ENCODE data around the gene SEL1L. TPM values are rescaled to one million over a fixed set of nuclear protein-coding genes. Genes with fewer than 3 reads are reported as not detected.

The SEL1L gene
- total and polyA plus RNA-seq, 2 experiments from 2014 or later: 20.6 to 22.6 TPM

DNA sequence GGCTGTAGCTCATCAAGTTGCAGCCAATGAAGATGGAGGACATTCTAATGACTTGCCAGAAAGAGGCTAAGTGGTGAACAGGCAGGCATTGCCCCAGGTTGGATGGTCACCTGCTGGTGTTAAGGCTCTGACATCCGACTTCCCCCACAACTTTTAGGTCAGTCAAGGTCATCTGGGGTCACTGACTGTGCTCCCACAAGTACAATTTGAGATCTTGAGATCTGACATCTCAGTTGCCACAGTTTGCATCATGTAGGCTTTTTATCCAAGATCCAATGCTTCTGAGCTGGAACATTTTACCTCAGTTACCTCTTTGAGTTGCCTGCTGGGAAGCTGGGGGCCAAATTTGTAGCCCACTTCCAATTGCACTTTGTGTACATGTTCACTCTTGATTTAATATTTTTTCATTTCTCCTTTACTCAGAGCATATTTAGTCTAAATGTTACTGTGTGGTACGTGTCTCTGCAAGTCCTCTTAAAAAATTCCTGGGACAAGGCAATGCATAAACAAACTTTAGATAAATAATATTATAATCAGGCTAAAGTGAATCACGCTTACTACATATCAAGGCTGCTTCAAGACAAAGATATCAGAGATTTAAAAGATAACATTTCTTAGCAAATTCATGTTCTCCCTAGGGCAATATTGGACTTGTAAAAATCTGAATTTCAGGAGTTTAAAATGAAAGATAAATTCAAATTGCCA is 61.4 kb downstream of the SEL1L start (continued):
- TF ChIP-seq, protein P1, sequence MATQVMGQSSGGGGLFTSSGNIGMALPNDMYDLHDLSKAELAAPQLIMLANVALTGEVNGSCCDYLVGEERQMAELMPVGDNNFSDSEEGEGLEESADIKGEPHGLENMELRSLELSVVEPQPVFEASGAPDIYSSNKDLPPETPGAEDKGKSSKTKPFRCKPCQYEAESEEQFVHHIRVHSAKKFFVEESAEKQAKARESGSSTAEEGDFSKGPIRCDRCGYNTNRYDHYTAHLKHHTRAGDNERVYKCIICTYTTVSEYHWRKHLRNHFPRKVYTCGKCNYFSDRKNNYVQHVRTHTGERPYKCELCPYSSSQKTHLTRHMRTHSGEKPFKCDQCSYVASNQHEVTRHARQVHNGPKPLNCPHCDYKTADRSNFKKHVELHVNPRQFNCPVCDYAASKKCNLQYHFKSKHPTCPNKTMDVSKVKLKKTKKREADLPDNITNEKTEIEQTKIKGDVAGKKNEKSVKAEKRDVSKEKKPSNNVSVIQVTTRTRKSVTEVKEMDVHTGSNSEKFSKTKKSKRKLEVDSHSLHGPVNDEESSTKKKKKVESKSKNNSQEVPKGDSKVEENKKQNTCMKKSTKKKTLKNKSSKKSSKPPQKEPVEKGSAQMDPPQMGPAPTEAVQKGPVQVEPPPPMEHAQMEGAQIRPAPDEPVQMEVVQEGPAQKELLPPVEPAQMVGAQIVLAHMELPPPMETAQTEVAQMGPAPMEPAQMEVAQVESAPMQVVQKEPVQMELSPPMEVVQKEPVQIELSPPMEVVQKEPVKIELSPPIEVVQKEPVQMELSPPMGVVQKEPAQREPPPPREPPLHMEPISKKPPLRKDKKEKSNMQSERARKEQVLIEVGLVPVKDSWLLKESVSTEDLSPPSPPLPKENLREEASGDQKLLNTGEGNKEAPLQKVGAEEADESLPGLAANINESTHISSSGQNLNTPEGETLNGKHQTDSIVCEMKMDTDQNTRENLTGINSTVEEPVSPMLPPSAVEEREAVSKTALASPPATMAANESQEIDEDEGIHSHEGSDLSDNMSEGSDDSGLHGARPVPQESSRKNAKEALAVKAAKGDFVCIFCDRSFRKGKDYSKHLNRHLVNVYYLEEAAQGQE (IDR thresholded peaks at IDR 0.05; ENCODE audit: unreplicated experiment): no peak
- no peak for TF ChIP-seq EZH2phosphoT487 (IDR thresholded peaks at IDR 0.05; ENCODE audit: unreplicated experiment)
- no peak for TF ChIP-seq JUNB (IDR thresholded peaks at IDR 0.05; ENCODE audit: unreplicated experiment)
- TF ChIP-seq ZNF331 (CRISPR knock-in tag; IDR thresholded peaks at IDR 0.05; ENCODE audit: low read depth): no peak

GRCh38 chr14:81471062-81471461 is 62.6 kb downstream of the SEL1L start:
- Histone ChIP-seq H3K79me2 (replicated peaks; ENCODE audit: insufficient read depth) (no peaks in the 10 kb centered on the region), H3K4me1 (ENCODE audit: insufficient read depth) (no peaks in the 10 kb centered on the region), H2AFZ (no peak overlapping the region), H3K27ac (ENCODE audit: low read depth) (no peak overlapping the region), H3K27me3 (ENCODE audit: insufficient read depth) (no peaks in the 10 kb centered on the region), H3K9me2 (ENCODE audit: insufficient read depth) (no peaks in the 10 kb centered on the region), H3K4me3 (no peak overlapping the region), H3F3A (replicated peaks; ENCODE audit: low read depth) (no peaks in the 10 kb centered on the region), H3K36me3 (ENCODE audit: insufficient read depth) (peaks cover 3% of the 10 kb centered on the region; the same call in 1 of the 2 replicates), H3K4me2 (no peak overlapping the region), H4K20me1 (replicated peaks; ENCODE audit: insufficient read depth) (no peaks in the 10 kb centered on the region)
- Mint-ChIP-seq H3K9me3 (no peaks in the 10 kb centered on the region), H3K36me3 (ENCODE audit: low read depth) (peaks cover 3% of the 10 kb centered on the region; the same call in 1 of the 3 replicates), H3K4me1 (peaks cover 6% of the 10 kb centered on the region; the same call in 2 of the 3 replicates), H3K27ac (no peak overlapping the region), H3K4me3 (no peak overlapping the region), H3K27me3 (ENCODE audit: insufficient read depth, low read depth, poor library complexity) (peaks cover 5% of the 10 kb centered on the region)
- ATAC-seq (no peak), DNase-seq (ENCODE audit: low spot score) (no peak)
- TF ChIP-seq, protein P1 (IDR thresholded peaks at IDR 0.05; ENCODE audit: unreplicated experiment): no peak
- no peak for TF ChIP-seq NANOG (IDR thresholded peaks at IDR 0.05; ENCODE audit: borderline replicate concordance)
- TF ChIP-seq, protein P2, sequence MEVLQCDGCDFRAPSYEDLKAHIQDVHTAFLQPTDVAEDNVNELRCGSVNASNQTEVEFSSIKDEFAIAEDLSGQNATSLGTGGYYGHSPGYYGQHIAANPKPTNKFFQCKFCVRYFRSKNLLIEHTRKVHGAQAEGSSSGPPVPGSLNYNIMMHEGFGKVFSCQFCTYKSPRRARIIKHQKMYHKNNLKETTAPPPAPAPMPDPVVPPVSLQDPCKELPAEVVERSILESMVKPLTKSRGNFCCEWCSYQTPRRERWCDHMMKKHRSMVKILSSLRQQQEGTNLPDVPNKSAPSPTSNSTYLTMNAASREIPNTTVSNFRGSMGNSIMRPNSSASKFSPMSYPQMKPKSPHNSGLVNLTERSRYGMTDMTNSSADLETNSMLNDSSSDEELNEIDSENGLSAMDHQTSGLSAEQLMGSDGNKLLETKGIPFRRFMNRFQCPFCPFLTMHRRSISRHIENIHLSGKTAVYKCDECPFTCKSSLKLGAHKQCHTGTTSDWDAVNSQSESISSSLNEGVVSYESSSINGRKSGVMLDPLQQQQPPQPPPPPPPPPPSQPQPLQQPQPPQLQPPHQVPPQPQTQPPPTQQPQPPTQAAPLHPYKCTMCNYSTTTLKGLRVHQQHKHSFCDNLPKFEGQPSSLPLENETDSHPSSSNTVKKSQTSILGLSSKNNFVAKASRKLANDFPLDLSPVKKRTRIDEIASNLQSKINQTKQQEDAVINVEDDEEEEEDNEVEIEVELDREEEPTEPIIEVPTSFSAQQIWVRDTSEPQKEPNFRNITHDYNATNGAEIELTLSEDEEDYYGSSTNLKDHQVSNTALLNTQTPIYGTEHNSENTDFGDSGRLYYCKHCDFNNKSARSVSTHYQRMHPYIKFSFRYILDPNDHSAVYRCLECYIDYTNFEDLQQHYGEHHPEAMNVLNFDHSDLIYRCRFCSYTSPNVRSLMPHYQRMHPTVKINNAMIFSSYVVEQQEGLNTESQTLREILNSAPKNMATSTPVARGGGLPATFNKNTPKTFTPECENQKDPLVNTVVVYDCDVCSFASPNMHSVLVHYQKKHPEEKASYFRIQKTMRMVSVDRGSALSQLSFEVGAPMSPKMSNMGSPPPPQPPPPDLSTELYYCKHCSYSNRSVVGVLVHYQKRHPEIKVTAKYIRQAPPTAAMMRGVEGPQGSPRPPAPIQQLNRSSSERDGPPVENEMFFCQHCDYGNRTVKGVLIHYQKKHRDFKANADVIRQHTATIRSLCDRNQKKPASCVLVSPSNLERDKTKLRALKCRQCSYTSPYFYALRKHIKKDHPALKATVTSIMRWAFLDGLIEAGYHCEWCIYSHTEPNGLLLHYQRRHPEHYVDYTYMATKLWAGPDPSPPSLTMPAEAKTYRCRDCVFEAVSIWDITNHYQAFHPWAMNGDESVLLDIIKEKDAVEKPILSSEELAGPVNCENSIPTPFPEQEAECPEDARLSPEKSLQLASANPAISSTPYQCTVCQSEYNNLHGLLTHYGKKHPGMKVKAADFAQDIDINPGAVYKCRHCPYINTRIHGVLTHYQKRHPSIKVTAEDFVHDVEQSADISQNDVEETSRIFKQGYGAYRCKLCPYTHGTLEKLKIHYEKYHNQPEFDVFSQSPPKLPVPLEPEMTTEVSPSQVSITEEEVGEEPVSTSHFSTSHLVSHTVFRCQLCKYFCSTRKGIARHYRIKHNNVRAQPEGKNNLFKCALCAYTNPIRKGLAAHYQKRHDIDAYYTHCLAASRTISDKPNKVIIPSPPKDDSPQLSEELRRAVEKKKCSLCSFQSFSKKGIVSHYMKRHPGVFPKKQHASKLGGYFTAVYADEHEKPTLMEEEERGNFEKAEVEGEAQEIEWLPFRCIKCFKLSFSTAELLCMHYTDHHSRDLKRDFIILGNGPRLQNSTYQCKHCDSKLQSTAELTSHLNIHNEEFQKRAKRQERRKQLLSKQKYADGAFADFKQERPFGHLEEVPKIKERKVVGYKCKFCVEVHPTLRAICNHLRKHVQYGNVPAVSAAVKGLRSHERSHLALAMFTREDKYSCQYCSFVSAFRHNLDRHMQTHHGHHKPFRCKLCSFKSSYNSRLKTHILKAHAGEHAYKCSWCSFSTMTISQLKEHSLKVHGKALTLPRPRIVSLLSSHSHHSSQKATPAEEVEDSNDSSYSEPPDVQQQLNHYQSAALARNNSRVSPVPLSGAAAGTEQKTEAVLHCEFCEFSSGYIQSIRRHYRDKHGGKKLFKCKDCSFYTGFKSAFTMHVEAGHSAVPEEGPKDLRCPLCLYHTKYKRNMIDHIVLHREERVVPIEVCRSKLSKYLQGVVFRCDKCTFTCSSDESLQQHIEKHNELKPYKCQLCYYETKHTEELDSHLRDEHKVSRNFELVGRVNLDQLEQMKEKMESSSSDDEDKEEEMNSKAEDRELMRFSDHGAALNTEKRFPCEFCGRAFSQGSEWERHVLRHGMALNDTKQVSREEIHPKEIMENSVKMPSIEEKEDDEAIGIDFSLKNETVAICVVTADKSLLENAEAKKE (CRISPR knock-in tag; IDR thresholded peaks at IDR 0.05): no peak
- TF ChIP-seq JUNB (IDR thresholded peaks at IDR 0.05; ENCODE audit: unreplicated experiment): no peak
- no peak for TF ChIP-seq EZH2 (IDR thresholded peaks at IDR 0.05; ENCODE audit: low read depth, unreplicated experiment)
- TF ChIP-seq ETS1 (IDR thresholded peaks at IDR 0.05): no peak
- TF ChIP-seq EZH2phosphoT487 (IDR thresholded peaks at IDR 0.05; ENCODE audit: unreplicated experiment): no peak
- no peak for TF ChIP-seq STAT1 (IDR thresholded peaks at IDR 0.05; ENCODE audit: unreplicated experiment)
